Neural cell (in vitro differentiated cells): ENCODE data around the gene WDR7. TPM values are rescaled to one million over a fixed set of nuclear protein-coding genes. Genes with fewer than 3 reads are reported as not detected.

Experiments used
- H2AFZ ChIP-seq: fragments of 200-600, 300-800 bp; sonication (generic), shearing (Covaris generic); 2 replicates; pipeline ENCODE4 v1.6.0; 2014; ENCODE audit warnings: low read depth, mild to moderate bottlenecking, antibody characterized with exemption, low read length, moderate library complexity
- H3F3A ChIP-seq: fragments of 200-600 bp; shearing (Covaris generic); 2 replicates; pipeline ENCODE4 v1.6.1; 2016; ENCODE audit warnings: mild to moderate bottlenecking, moderate library complexity, mixed read lengths, antibody characterized with exemption, low read length; ENCODE audit not compliant: insufficient read depth, poor library complexity, severe bottlenecking
- H3K27ac ChIP-seq: fragments of 200-600, 300-800 bp; sonication (generic), shearing (Covaris generic); 2 replicates; pipeline ENCODE4 v1.5.1; 2014; ENCODE audit warnings: mild to moderate bottlenecking, low read length, moderate library complexity
- H3K27me3 ChIP-seq: fragments of 300-800, 200-600 bp; sonication (generic), shearing (Covaris generic); 2 replicates; pipeline ENCODE4 v1.6.0; 2014; ENCODE audit warnings: mild to moderate bottlenecking, low read depth, low read length, moderate library complexity; ENCODE audit not compliant: insufficient read depth
- H3K36me3 ChIP-seq: fragments of 300-800, 200-600 bp; sonication (generic), shearing (Covaris generic); 2 replicates; pipeline ENCODE4 v1.5.1; 2014; ENCODE audit warnings: mild to moderate bottlenecking, antibody characterized with exemption, low read length, moderate library complexity; ENCODE audit not compliant: insufficient read depth
- H3K4me2 ChIP-seq: fragments of 300-800, 200-600 bp; sonication (generic), shearing (Covaris generic); 2 replicates; pipeline ENCODE4 v1.6.0; 2014; ENCODE audit warnings: mild to moderate bottlenecking, low read length
- H3K4me3 ChIP-seq: fragments of 300-800, 200-600 bp; sonication (generic), shearing (Covaris generic); 2 replicates; pipeline ENCODE4 v1.5.1; 2014; ENCODE audit warnings: mild to moderate bottlenecking, low read length, moderate library complexity
- H3K79me2 ChIP-seq: fragments of 200-600 bp; shearing (Covaris generic); replicated peaks from 2 replicates; pipeline ENCODE4 v1.6.0; 2014; ENCODE audit warnings: mild to moderate bottlenecking, low read length, moderate library complexity; ENCODE audit not compliant: insufficient read depth
- H3K9ac ChIP-seq: fragments of 300-800, 200-600 bp; sonication (generic), shearing (Covaris generic); 2 replicates; pipeline ENCODE4 v1.6.1; 2016; ENCODE audit warnings: mild to moderate bottlenecking, low read length, mixed read lengths
- H3K9me2 ChIP-seq: fragments of 200-600 bp; shearing (Covaris generic); 2 replicates; pipeline ENCODE4 v1.6.1; 2016; ENCODE audit warnings: mild to moderate bottlenecking, low read length, mixed read lengths; ENCODE audit not compliant: insufficient read depth
- H3K9me3 ChIP-seq: fragments of 200-600, 300-800 bp; sonication (generic), shearing (Covaris generic); 2 replicates; pipeline ENCODE4 v1.6.1; 2016; ENCODE audit warnings: mild to moderate bottlenecking, mixed run types, low read length, moderate library complexity, mixed read lengths
- H4K20me1 ChIP-seq: fragments of 200-600 bp; shearing (Covaris generic); 2 replicates; pipeline ENCODE4 v1.6.1; 2016; ENCODE audit warnings: mild to moderate bottlenecking, mixed run types; ENCODE audit not compliant: insufficient read depth
- EP300 ChIP-seq: fragments of 450-650 bp; conservative IDR thresholded peaks from 2 replicates; pipeline ENCODE4 v1.6.1; 2014; ENCODE audit warnings: antibody characterized with exemption, mild to moderate bottlenecking, moderate library complexity; ENCODE audit not compliant: poor library complexity, severe bottlenecking
- EZH2 ChIP-seq: fragments of 200-600, 300-800 bp; shearing (Covaris generic), sonication (generic); IDR thresholded peaks from 2 replicates; pipeline ENCODE4 v1.6.1; 2014; ENCODE audit warnings: antibody characterized with exemption, low read length, borderline replicate concordance, mild to moderate bottlenecking; ENCODE audit not compliant: insufficient read depth, poor library complexity, severe bottlenecking
- MXI1 ChIP-seq: fragments of 450-650 bp; conservative IDR thresholded peaks from 2 replicates; pipeline ENCODE4 v1.6.1; 2014; ENCODE audit warnings: antibody characterized with exemption, mild to moderate bottlenecking; ENCODE audit not compliant: poor library complexity, severe bottlenecking
- POLR2AphosphoS5 ChIP-seq: IDR thresholded peaks from 2 replicates; pipeline ENCODE4 v1.6.1; 2012
- RAD21 ChIP-seq: fragments of 450-650 bp; conservative IDR thresholded peaks from 2 replicates; pipeline ENCODE4 v1.6.1; 2014; ENCODE audit warnings: antibody characterized with exemption, mild to moderate bottlenecking, moderate library complexity
- SMC3 ChIP-seq: fragments of 450-650 bp; conservative IDR thresholded peaks from 2 replicates; pipeline ENCODE4 v1.6.1; 2014; ENCODE audit warnings: antibody characterized with exemption, mild to moderate bottlenecking, moderate library complexity; ENCODE audit not compliant: poor library complexity
- TAF1 ChIP-seq: IDR thresholded peaks from 2 replicates; pipeline ENCODE4 v1.6.1; 2012; ENCODE audit warnings: low read depth
- polyA plus RNA-seq: library from polyadenylated mRNA; depleted of rRNA; stranded (reverse); fragments of >200 nt; gene quantifications from 2 replicates; pipeline ENCODE4 v1.2.3, GENCODE V29; 2014
- TF ChIP-seq, protein P1 (sequence below): IDR thresholded peaks from 2 replicates; pipeline ENCODE4 v1.6.1; 2012; ENCODE audit warnings: borderline replicate concordance
- TF ChIP-seq, protein P2 (sequence below): fragments of 450-650 bp; IDR thresholded peaks from 2 replicates; pipeline ENCODE4 v1.5.1; 2014; ENCODE audit warnings: antibody characterized with exemption, mild to moderate bottlenecking, moderate library complexity; ENCODE audit not compliant: poor library complexity, severe bottlenecking

The WDR7 gene
- polyA plus RNA-seq, 1 donor from 2014 or later = 15.1 TPM

DNA sequence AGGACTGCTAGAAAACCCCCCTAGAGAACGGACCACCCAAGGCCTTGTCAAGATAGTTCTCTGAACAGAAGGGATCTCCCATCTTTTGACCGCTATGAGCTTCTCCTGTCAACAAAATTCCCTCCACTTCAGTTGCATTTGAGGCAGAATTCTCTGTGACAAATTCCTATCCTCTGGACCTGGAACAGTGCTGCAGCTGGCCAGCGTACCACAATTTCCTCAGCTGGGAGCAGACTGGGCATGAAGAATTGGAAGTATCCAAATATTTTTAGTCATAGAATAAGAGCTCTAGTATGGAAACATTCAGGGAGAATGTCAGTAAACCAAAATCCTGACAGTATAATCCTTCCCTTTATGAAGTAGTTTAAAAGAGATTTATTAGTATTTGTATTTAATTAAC lies 348.7 kb downstream of the WDR7 start:
- H3K9me2 ChIP-seq = no peaks in the 10 kb centered on the region
- no peak overlapping the region for H3K4me2 ChIP-seq
- no peaks in the 10 kb centered on the region for H3K79me2 ChIP-seq
- no peak overlapping the region for H3K4me3 ChIP-seq
- H3F3A ChIP-seq = no peaks in the 10 kb centered on the region
- H3K27ac ChIP-seq = no peak overlapping the region
- no peak overlapping the region for H3K9ac ChIP-seq
- TF ChIP-seq SMC3 (no peak), TAF1 (no peak), POLR2AphosphoS5 (no peak), RAD21 (no peak), EP300 (no peak), MXI1 (no peak), EZH2 (no peak)
- TF ChIP-seq, protein P1, sequence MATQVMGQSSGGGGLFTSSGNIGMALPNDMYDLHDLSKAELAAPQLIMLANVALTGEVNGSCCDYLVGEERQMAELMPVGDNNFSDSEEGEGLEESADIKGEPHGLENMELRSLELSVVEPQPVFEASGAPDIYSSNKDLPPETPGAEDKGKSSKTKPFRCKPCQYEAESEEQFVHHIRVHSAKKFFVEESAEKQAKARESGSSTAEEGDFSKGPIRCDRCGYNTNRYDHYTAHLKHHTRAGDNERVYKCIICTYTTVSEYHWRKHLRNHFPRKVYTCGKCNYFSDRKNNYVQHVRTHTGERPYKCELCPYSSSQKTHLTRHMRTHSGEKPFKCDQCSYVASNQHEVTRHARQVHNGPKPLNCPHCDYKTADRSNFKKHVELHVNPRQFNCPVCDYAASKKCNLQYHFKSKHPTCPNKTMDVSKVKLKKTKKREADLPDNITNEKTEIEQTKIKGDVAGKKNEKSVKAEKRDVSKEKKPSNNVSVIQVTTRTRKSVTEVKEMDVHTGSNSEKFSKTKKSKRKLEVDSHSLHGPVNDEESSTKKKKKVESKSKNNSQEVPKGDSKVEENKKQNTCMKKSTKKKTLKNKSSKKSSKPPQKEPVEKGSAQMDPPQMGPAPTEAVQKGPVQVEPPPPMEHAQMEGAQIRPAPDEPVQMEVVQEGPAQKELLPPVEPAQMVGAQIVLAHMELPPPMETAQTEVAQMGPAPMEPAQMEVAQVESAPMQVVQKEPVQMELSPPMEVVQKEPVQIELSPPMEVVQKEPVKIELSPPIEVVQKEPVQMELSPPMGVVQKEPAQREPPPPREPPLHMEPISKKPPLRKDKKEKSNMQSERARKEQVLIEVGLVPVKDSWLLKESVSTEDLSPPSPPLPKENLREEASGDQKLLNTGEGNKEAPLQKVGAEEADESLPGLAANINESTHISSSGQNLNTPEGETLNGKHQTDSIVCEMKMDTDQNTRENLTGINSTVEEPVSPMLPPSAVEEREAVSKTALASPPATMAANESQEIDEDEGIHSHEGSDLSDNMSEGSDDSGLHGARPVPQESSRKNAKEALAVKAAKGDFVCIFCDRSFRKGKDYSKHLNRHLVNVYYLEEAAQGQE = no peak
- TF ChIP-seq, protein P2, sequence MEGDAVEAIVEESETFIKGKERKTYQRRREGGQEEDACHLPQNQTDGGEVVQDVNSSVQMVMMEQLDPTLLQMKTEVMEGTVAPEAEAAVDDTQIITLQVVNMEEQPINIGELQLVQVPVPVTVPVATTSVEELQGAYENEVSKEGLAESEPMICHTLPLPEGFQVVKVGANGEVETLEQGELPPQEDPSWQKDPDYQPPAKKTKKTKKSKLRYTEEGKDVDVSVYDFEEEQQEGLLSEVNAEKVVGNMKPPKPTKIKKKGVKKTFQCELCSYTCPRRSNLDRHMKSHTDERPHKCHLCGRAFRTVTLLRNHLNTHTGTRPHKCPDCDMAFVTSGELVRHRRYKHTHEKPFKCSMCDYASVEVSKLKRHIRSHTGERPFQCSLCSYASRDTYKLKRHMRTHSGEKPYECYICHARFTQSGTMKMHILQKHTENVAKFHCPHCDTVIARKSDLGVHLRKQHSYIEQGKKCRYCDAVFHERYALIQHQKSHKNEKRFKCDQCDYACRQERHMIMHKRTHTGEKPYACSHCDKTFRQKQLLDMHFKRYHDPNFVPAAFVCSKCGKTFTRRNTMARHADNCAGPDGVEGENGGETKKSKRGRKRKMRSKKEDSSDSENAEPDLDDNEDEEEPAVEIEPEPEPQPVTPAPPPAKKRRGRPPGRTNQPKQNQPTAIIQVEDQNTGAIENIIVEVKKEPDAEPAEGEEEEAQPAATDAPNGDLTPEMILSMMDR = no peak
- H3K9me3 ChIP-seq = no peaks in the 10 kb centered on the region
- no peaks in the 10 kb centered on the region for H3K36me3 ChIP-seq
- no peaks in the 10 kb centered on the region for H3K27me3 ChIP-seq
- H2AFZ ChIP-seq = no peak overlapping the region
- no peaks in the 10 kb centered on the region for H4K20me1 ChIP-seq

DNA sequence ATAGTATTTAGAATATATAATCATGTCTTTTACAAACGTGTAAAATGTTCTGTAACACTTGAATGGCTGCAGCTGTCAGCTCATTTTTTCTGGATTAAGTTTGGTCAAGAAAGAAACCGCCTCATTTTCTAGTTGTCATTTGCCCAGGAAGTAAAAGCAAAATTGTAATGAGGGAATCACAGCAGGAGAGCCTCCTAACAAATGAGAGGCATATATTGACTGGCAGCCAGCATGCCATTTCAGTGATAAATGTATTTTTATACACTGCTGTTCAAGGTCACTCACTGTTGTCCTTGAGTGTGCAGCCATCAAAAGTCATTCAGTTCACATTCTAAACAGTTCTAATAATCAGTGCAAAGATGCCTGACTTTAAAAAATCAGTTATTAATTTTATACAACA lies 351.5 kb downstream of the WDR7 start:
- Histone ChIP-seq H4K20me1 (no peaks in the 10 kb centered on the region), H3K9me3 (no peaks in the 10 kb centered on the region), H3K4me2 (peak overlapping the region; percentile 17), H2AFZ (no peak overlapping the region), H3F3A (no peaks in the 10 kb centered on the region), H3K9me2 (no peaks in the 10 kb centered on the region), H3K4me3 (no peak overlapping the region), H3K79me2 (no peaks in the 10 kb centered on the region), H3K36me3 (no peaks in the 10 kb centered on the region), H3K27ac (no peak overlapping the region), H3K27me3 (no peaks in the 10 kb centered on the region), H3K9ac (no peak overlapping the region)
- TF ChIP-seq EP300 (peak; percentile 60), POLR2AphosphoS5 (peak; percentile 62), RAD21 (no peak)

DNA sequence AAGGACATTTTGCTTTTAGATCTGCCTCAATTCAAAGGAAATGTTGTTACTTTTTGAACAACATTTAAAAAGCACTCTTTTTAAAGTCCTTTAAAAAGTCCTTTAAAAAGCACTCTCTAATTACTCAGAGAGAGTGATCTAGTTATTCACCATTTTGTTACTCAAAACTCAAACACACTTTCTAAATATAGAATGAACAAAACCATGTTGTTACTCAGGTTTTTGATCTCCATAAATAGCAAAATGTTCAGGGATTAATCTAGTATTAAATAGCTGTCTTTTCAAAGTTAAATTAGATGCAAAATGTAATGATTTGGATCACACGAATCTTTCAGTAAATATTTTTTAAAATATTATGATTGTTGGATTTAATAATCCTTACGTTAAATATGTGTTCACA lies 352.2 kb downstream of the WDR7 start:
- Histone ChIP-seq H4K20me1 (no peaks in the 10 kb centered on the region), H3K79me2 (no peaks in the 10 kb centered on the region), H3F3A (no peaks in the 10 kb centered on the region), H3K4me3 (no peak overlapping the region), H2AFZ (no peak overlapping the region), H3K27ac (no peak overlapping the region), H3K9me3 (no peaks in the 10 kb centered on the region), H3K36me3 (no peaks in the 10 kb centered on the region), H3K4me2 (no peak overlapping the region), H3K9ac (no peak overlapping the region), H3K27me3 (no peaks in the 10 kb centered on the region), H3K9me2 (no peaks in the 10 kb centered on the region)
- TF ChIP-seq EP300 (no peak), MXI1 (no peak), POLR2AphosphoS5 (no peak), RAD21 (no peak), TAF1 (no peak), SMC3 (no peak)
- TF ChIP-seq, protein P1 = no peak
- TF ChIP-seq, protein P2 = no peak
